ENCODE measurements around the gene MRPL58.

Gene MRPL58

DNA sequence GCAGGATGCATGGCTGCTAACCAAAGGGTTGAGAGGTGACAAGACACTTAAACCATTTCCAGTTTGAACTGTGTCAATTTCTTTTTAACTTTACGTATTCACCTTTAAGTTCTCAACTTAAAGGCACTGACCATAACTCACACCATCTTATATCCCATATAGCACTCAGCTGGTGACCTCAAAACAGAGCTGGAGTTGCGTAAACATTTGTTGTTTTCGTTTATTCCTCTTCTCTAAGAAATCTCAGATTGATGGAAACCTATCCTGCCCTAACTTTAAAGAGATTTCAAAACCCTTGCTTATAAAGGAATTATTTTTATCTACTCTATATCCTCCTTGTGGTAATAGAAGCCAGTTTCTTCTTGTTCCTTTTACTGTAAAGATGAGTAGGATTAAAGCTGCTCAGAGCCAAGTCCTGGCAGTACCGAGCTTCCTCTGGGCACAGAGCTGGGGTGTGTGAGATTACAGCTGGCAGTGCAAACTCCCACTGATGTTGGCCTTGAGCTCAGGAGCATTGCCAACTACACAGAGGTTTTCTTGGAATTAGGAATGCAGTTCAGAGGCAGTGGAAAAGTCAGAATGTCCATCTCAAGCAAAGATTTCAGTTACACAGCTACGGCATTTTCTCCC, 35.9 kb downstream of the MRPL58 start:
- peak in 1 of 2 donors; percentile 5 for DNase-seq

DNA sequence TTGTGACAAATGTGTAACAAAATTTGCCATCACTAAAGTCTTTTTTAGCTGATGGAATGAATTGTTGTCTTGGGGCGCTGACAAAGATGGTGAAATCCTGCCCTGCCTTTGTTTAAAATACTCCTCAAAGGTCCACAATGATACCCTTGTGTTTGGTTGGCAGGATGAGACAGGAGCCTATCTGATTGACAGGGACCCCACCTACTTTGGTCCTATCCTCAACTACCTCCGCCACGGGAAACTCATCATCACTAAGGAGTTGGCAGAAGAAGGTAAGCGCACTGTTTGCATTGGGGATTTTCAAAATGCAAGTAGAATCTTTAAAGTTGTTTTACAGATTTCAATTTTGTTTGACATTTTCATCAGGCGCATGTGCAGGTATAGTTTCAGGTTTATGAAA, 36.6 kb downstream of the MRPL58 start:
- no peak for DNase-seq

DNA sequence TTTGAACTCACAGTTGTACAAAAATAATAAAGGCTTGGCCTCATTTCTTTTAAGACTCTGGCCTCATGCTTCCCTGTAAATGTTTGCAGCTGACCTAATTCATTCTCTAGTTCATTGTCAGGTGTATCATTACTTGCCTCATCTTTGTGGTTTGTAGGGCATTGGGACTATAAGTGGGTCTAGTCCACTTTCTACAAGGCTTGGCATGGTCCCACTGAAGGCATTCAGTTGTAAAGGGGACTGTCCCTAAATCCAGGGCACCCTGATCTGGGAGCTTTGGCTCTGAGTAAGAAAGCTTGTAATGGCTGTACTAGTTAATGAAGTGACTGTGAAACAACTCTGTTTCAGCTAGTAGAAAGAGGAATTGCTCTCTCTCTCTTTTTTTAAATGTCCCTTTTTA, 37.2 kb downstream of the MRPL58 start:
- no peak for DNase-seq

DNA sequence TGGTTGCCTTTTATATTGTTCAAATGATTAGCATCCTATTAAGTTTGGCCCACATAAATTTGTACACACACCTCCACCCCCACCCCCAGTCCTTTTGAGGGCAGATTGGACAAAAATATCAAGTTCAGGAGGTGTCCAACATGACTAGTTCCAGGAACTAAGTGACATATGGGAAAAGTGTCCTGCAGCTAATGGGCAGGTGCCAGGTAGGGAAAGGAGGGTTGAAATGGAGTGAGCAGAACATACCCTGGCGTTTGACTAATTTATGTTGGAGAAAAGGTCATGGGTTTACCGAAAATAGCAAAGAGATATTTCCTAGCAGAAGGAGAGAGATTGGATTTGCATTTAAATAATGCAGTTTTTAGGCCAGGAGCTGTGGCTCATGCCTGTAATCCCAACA, 39.5 kb downstream of the MRPL58 start:
- no peak for DNase-seq

DNA sequence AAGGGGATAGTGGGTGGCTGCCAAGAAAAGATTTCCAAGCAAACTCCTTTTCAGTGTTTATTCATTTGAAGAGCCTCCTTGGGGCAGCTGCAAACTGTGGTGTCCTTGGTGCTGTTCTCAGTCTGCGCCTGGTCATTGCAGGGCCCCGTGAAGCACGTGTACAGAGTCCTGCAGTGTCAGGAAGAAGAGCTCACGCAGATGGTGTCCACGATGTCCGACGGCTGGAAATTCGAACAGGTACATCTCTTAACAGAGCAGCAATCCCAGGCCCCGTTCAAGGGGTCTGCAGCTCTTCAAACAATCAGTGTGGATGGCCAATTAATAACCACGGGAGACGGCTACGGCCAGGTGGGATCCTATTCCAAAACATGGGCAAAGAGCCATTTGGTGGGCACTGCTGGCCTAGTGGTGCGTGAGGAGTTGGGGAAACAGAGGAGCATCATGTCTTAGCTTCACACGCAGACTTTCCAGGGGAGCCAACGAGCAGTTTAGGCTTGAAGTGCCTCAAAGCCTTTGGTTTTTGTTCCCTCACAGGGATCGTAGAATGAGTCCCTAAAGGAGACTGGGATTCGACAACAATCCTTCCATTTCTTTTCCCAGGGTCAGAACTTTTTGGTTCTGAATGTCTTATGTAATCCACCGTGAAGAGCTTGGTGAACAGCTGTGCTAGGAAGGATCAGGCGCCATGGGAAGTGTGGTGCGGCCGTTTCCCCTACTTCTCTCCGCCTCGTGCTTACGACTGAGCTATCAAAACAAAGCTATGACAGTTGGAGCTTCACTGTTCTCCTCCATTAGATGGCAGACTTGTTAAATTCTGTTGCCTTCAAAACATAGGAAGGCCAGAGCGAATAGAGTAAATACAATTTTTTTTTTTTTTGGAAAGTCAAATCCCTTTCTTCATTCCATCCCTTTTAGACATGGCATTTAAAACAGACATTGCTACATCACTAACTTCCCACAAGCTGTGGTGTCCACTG, 47.2 kb downstream of the MRPL58 start:
- DNase-seq = peak in 1 of 2 donors; percentile 68

DNA sequence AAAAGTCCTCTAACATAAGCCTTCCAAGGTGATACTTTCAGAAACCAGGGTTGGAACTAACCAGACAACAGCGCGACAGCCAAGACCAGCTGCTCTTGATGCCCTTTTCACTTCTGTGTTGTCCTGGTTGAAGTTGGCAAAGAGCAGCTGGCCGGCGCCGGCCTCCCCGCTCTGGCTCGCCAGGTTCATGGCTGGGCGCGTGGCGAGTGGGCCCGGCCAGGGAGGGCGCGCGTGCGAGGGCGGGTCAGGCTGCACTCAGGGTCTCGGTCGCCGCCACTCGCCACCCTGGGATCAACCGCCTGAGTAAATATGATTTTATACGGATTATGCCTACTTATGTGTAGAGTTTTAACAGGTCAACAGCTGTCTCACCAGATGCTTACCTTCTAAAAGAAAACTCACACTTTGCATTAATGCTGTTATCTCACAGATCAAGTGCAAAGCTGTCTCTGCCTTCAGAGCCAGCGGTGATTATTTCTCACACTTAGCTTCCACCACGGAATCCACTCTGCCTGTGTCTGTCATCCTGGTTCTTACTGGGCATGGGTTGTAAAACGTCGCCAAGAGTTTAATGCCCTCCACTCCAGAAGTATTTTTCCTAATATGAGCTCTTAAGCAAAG, 48.1 kb downstream of the MRPL58 start:
- no peak for DNase-seq

DNA sequence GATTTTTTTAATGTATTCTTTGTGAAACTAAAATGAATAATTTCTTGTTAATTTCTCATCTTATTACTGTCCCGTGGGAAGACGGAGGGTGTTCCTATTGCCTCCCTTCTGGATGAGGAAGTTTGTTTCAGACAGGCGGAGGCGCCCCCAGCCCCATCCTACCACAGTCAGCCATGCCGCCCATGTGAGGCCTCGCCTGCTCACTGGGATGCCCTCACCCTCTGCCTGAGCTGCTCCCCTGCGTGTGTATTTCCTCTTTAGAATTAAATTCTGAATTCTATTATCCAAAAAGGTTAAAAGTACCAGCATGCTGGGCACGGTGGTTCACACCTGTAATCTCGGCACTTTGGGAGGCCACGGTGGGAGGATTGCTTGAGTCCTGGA, 48.6 kb downstream of the MRPL58 start:
- DNase-seq = no peak

DNA sequence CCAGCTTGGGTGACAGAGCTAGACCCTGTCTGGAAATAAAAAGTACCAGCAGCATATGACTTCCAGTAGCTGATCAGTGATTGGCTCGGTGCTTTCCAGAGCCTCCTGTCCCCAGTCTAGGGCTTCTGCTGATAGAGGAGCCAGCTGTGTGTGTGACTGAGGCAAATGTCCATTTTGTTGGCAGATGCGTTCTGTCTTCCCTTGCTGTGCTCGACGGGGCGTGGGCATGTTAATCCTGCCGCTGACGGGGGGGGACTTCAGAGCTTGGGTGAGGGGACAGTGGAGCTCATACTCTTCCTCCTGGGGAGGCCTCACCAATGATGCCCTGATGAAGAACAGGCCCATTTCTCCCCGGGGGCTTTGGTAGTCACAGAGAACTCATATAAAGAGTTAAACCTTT, 49.1 kb downstream of the MRPL58 start:
- no peak for DNase-seq

DNA sequence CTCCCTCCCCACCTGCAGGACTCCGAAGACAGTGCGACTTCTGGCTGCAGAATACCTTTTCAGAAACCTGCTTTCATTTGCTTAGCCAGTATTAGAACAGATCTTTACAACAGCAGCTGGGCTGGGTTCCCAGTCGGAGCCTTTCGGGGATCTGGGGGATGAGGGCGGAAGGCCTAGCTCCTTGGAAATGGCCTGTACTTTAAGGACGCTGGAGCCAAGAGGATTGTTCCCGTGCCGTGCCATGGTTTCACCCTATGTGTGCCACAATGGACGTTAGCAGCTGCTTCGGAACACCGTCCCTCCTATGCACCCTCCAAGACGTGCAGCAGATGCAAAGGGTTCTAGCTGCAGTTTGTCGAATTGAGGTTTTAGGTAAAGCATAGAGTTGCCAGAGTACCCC, 50.7 kb downstream of the MRPL58 start:
- no peak for DNase-seq

DNA sequence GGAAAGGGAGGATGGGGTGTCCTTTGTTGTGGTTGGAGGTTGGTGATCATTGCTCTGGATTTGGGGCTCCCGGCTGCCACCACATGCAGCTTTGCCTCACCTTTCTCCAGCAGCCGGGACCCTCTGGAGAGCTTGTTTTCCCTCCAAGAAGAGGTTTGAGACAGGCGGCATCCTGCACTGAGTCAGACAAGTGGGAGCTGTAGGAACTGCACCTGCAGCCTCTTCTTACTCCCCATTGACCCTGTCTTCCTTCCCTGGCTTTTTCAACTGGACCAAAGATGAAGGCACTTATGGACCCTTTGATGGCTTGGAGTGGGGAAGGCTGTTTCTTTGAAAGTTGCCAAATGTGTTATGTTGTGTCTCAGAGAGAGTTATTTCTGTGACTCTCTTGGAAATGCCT, 51.2 kb downstream of the MRPL58 start:
- no peak for DNase-seq

DNA sequence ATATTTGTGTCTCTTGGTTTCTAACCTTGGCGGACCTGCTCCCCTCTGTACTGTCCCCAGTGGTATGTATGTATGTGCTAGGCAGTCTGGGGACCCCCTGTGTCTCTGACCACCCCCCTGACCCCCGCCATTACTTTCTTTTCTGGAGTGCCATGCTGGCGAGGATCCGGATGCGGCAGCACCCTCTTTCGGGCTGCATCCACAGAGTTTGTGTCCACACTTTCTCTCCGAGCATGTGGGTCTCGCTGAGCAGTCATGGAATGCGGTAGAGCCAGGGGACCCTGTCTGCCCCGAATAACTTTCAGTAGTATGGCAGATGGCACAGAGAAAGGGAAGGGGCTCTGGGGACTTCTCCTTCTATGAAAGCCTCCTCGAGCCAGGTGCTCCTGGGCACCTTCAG, 51.6 kb downstream of the MRPL58 start:
- DNase-seq = no peak

DNA sequence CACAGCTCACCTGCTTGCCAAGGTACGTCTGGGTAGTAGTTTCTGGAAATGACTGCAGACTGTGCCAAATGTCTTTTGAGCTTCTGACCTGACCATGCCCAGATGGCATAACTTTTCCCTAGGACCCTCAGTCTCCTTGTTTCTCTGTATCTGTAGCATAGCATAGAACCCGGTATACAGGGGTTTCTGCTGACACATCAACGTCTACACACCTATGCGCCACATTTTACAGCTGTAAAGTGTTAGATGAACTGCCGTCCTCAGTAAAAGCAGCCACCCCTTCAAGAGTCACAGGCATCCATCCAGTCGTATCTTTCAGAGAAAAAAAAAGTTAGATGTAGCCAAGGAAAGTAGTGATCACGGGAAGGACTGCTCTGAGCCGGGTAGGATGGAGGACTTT, 52.0 kb downstream of the MRPL58 start:
- no peak for DNase-seq

DNA sequence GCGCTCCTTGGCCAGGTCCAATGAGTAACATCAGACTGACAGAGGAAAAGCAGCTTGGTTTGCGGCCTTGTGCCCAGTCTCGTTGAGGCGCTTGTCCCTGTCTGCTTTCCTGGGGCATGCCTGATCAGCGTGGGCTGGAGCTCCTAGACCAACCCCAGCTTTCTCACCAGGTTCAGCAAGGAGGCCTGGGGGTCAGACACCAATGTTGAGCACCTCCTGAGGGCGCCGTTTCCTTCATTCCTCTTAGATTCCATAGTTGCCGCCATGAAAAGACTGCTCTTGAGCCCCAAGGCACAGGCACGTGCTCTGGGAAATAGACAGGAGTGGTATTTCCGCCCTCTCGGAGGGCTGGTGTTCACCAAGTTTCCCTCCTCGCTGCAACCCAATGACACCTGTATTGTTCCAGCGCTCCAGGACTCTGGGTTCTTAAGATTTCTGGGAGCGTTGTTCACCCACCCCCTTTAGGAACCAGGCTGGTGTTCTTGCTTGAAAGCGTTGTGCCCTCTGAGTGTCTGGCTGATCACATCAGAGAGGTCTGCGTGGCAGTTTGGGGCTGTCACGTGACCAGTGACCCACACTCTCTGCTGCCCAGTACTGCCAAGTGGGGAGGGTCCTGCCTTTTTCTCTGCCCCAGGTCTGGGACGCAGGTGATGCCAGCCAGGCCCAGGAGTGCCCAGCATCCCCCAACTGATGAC, 52.5 kb downstream of the MRPL58 start:
- DNase-seq = no peak

DNA sequence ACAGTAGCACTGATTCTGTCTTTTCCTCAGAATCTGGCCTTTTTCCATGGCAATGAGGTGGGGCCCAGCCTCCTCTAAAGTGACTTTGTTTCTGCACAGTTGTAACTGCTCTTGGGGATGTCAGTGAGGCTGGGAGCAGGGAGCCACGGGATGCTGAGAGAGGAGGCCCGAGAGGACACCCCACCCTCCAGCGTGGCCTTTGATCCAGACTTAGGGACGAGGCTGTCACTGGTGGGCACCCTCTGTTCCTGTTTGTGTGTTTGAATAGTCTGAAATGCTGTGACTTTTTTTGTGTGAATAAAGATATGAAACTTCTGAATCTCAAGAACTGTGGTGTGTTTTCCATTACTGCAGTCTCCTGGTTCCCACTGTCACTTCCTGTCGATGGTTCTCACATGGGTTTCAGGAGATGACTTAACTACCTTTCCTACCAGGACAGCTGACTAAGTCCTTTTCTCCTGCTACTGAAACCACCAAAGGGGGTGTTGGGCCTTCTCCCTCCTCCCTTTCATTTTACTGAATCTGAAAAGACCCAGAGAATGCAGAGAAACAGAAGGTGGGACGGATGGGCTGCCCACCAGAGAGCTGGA, 53.2 kb downstream of the MRPL58 start:
- DNase-seq = no peak

DNA sequence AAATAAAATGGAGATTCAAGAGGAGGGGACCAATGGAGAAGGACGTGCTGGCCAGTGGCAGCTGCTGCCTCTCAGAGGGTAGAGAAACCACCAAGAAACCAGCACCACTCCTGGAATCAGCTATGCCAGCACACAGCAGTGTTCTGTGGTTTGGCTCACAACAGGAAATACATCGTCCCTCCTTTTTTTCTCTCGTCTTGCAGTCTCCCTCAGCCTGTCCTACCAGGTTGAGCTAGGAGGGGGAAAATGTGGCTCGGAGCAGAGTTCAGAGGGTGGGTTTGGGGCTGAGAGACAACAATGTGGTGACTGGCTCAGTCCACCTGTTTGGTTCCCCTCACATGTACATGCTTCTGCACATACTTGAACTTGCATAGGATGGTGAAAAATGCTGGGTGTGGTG, 55.4 kb downstream of the MRPL58 start:
- DNase-seq = peak in 1 of 2 donors; percentile 49

DNA sequence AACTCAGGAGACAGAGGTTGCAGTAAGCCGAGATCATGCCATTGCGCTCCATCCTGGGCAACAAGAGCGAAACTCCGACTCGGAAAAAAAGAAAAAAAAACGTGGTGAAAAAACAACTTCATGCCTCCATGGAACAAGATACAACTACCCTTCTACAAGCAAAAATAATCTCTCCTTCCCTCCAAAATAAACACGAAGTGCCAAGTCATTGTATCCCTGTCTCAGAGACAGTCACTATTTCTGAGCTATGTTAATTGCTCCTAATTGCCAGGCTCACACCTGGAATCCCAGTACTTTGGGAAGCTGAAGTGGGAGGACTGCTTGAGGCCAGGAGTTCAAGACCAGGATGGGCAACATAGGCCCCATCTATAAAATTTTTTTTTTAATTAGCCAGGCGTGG, 56.3 kb downstream of the MRPL58 start:
- no peak for DNase-seq

DNA sequence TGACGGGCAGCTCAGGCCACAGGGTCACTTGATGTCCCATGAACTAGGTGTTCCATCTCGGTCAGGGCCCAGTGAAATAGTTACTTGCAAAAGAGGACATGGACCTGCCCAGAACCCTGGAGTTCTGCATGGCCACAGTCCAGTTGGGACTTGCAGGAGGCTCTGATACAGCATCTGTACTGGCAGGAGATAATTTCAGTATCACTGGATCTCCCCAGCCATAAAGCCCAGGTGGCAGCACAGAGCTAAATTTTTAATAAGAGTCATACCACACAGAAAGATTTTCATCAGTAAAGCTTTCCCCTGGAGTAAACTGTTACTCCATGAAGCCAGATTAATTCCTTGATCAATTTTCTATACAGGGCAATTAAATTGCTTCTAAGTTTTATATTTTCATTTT, 57.3 kb downstream of the MRPL58 start:
- DNase-seq = no peak
